HL-60 (cell line): ENCODE results near the gene RAB1A.

Experiments
- DNase-seq, 2 experiments: peaks; one replicate each; pipeline ENCODE4 v3.0.0-alpha.2; 2010 to 2020; ENCODE audit warnings: low read depth in 1 of 2, low spot score in 1 of 2
- H3K27ac ChIP-seq: fragments of 250-450 bp; sonication (Bioruptor Pico); replicated peaks from 2 replicates; pipeline ENCODE4 v1.5.1; 2020; ENCODE audit warnings: mild to moderate bottlenecking, moderate library complexity
- H3K27me3 ChIP-seq: fragments of 250-450 bp; sonication (Bioruptor Pico); 2 replicates; pipeline ENCODE4 v1.5.1; 2021; ENCODE audit warnings: mild to moderate bottlenecking, moderate library complexity; ENCODE audit not compliant: insufficient read depth, poor library complexity, severe bottlenecking
- H3K4me3 ChIP-seq: replicated peaks from 2 replicates; pipeline ENCODE4 v1.5.1; 2011; ENCODE audit warnings: mild to moderate bottlenecking, control low read depth, low read length; ENCODE audit not compliant: insufficient read depth
- CTCF ChIP-seq: IDR thresholded peaks from one replicate; pipeline ENCODE4 v1.5.1; 2011; ENCODE audit warnings: low read length, control low read depth, inconsistent platforms; ENCODE audit not compliant: insufficient read depth
- GABPA ChIP-seq: IDR thresholded peaks from 2 replicates; pipeline ENCODE4 v1.6.1; 2012; ENCODE audit warnings: low read depth
- POLR2AphosphoS5 ChIP-seq: IDR thresholded peaks from 2 replicates; pipeline ENCODE4 v1.6.1; 2012; ENCODE audit warnings: low read depth
- REST ChIP-seq: IDR thresholded peaks from 2 replicates; pipeline ENCODE4 v1.6.1; 2012; ENCODE audit warnings: low read depth; ENCODE audit not compliant: insufficient replicate concordance
- SPI1 ChIP-seq: IDR thresholded peaks from 2 replicates; pipeline ENCODE4 v1.6.1; 2012; ENCODE audit warnings: low read depth, mild to moderate bottlenecking, borderline replicate concordance

RAB1A gene

DNA sequence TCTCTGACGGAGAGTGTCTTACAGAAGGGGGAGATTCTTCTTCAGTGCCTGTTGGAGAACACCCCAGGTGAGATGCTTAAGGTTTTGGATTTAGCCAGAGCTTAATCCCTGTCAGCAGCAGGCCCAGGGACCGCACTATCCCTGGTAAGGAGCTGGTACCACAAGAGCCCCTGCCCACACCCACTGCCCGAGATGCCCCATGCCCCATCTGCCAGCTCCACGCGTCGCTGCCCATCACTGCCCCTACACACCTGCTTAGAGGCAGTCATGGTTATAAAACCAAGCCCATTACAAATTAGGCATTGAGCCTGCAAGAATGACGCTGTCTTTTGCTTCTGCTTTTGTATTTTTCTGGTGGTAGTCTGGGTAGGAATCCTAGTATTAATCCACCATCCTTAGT, 52.0 kb downstream of the RAB1A start:
- no peak for DNase-seq
- Histone ChIP-seq H3K4me3 (no peak overlapping the region), H3K27me3 (no peaks in the 10 kb centered on the region), H3K27ac (no peak overlapping the region)
- no peak for TF ChIP-seq GABPA
- no peak for TF ChIP-seq POLR2AphosphoS5
- TF ChIP-seq REST, result no peak
- no peak for TF ChIP-seq SPI1
- TF ChIP-seq CTCF, result no peak

DNA sequence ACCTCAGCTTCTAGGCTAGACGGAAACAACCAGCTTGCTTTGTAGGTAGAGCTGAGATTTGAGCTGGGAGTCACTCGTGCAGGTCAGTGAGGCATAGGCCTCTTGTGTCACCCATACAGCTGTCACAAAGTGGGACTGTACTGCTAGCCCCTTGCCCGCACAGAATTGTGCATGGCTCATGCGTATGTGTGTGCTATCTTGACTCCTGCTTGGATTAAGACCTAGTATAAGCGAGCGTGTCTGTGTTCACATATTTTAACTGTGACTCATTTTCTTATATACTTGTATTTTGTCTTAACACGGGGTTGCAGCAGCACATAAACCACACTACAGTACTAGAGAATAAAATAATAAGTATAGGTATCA, 53.6 kb downstream of the RAB1A start:
- TF ChIP-seq POLR2AphosphoS5, result no peak
- TF ChIP-seq GABPA, result no peak
- no peak for TF ChIP-seq CTCF
- Histone ChIP-seq H3K4me3 (no peak overlapping the region), H3K27me3 (no peaks in the 10 kb centered on the region), H3K27ac (no peak overlapping the region)
- DNase-seq, result no peak

- Histone ChIP-seq H3K4me3 (no peak overlapping the region), H3K27ac (no peak overlapping the region), H3K27me3 (no peaks in the 10 kb centered on the region)
- TF ChIP-seq GABPA (no peak), SPI1 (no peak), POLR2AphosphoS5 (no peak), CTCF (no peak), REST (no peak)
- DNase-seq, result no peak
These were observed 54.1 kb downstream of the RAB1A start for GRCh38 chr2:65075605-65076344.

DNA sequence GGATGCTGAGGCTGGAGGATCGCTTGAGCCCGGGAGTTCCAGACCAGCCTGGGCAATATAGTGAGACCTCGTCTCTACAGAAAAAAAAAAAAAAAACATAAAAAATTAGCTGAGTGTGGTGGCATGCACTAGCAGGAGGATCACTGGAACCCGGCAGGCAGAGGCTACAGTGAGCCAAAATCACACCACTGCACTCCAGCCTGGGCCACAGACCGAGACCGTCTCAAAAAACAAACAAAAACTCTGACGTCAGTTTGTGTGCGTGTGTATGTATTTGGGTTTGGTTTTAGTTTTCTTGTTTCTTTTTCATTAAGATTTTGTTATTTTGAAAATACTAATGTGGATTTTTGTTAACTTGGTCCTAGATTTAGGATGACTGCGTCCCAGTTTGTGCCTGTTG, 54.7 kb downstream of the RAB1A start:
- H3K27me3 ChIP-seq, result no peaks in the 10 kb centered on the region
- no peak overlapping the region for H3K4me3 ChIP-seq
- TF ChIP-seq POLR2AphosphoS5 (no peak), SPI1 (no peak), GABPA (no peak), REST (no peak), CTCF (no peak)
- H3K27ac ChIP-seq, result no peak overlapping the region
- no peak for DNase-seq
